Esophagus squamous epithelium (tissue), 4 donors: ENCODE data around the gene CRADD.
"Not testable (repeated sequence)": the region's sequence is repeated elsewhere in the genome, so short reads cannot be mapped to it uniquely, and the experiment has no call there.

ENCODE experiments used
- POLR2A ChIP-seq, 4 donors: fragments of 450-650 bp; IDR thresholded peaks; one replicate each; pipeline ENCODE4 v1.6.1; 2017; ENCODE audit warnings: antibody characterized with exemption in 4 of 4, mild to moderate bottlenecking in 4 of 4, moderate library complexity in 3 of 4
- TF ChIP-seq, protein P1 (sequence below), 6 experiments: fragments of 450-650 bp in 4 of 6; fragments of 200-600 bp in 2 of 6; sonication (generic) in 2 of 6; IDR thresholded peaks; one replicate each; pipeline ENCODE4 v1.5.1; 2016 to 2019; ENCODE audit warnings: antibody characterized with exemption in 6 of 6, mild to moderate bottlenecking in 4 of 6, moderate library complexity in 4 of 6

GRCh38 chr12:93929081-93929480 lies 251.9 kb downstream of the CRADD start:
- TF ChIP-seq, protein P1, sequence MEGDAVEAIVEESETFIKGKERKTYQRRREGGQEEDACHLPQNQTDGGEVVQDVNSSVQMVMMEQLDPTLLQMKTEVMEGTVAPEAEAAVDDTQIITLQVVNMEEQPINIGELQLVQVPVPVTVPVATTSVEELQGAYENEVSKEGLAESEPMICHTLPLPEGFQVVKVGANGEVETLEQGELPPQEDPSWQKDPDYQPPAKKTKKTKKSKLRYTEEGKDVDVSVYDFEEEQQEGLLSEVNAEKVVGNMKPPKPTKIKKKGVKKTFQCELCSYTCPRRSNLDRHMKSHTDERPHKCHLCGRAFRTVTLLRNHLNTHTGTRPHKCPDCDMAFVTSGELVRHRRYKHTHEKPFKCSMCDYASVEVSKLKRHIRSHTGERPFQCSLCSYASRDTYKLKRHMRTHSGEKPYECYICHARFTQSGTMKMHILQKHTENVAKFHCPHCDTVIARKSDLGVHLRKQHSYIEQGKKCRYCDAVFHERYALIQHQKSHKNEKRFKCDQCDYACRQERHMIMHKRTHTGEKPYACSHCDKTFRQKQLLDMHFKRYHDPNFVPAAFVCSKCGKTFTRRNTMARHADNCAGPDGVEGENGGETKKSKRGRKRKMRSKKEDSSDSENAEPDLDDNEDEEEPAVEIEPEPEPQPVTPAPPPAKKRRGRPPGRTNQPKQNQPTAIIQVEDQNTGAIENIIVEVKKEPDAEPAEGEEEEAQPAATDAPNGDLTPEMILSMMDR (IDR thresholded peaks at IDR 0.05) = not testable (repeated sequence)
- not testable (repeated sequence) for TF ChIP-seq POLR2A (IDR thresholded peaks at IDR 0.05)
